HEK293 (cell line): ENCODE measurements around the gene SPC24.

Experiments used
- CTCF ChIA-PET: fragments of 350-600 bp; formaldehyde crosslinking; extraction: SDS; loops from one replicate; lab custom pipeline; 2021; ENCODE audit warnings: antibody characterized with exemption; lab: Yijun Ruan, JAX
- POLR2A ChIA-PET: fragments of 300-600 bp; formaldehyde crosslinking; extraction: SDS; loops from one replicate; lab custom pipeline; 2020; ENCODE audit warnings: antibody characterized with exemption, inconsistent platforms; lab: Yijun Ruan, JAX
- H3K27ac ChIP-seq: fragments of 200-500 bp; sonication (Bioruptor generic); 2 replicates; pipeline ENCODE4 v1.5.1; 2014; ENCODE audit warnings: low read depth, low read length, control low read depth, inconsistent platforms; ENCODE audit errors: extremely low read depth
- H3K36me3 ChIP-seq, 2 experiments: fragments of 200-500 bp in 1 of 2; sonication (Bioruptor generic) in 1 of 2; 1 replicate in 1 of 2; 2 replicates in 1 of 2; pipeline ENCODE4 v1.5.1; 2014 to 2017; ENCODE audit warnings: inconsistent platforms in 2 of 2, low read length in 2 of 2; ENCODE audit not compliant: control insufficient read depth in 2 of 2, insufficient read depth in 1 of 2
- H3K4me1 ChIP-seq: fragments of 200-500 bp; sonication (Bioruptor generic); 2 replicates; pipeline ENCODE4 v1.5.1; 2014; ENCODE audit warnings: mild to moderate bottlenecking, low read length, inconsistent platforms; ENCODE audit not compliant: control insufficient read depth, insufficient read depth
- H3K4me3 ChIP-seq: 2 replicates; pipeline ENCODE4 v1.5.1; 2011; ENCODE audit warnings: low read depth, mild to moderate bottlenecking, control low read depth, low read length, moderate library complexity
- H3K9me3 ChIP-seq: fragments of 200-500 bp; sonication (Bioruptor generic); 2 replicates; pipeline ENCODE4 v1.5.1; 2014; ENCODE audit warnings: low read depth, low read length, inconsistent platforms; ENCODE audit not compliant: control insufficient read depth, insufficient read depth
- BCL11B ChIP-seq: fragments of 450-650 bp; formaldehyde crosslinking; IDR thresholded peaks from 2 replicates; pipeline ENCODE4 v1.5.1; 2016; ENCODE audit warnings: low read depth, missing biosample characterization, missing genetic modification characterization
- EGR2 ChIP-seq: fragments of 450-650 bp; formaldehyde crosslinking; IDR thresholded peaks from 2 replicates; pipeline ENCODE4 v1.5.1; 2016; ENCODE audit warnings: low read depth, missing biosample characterization, missing genetic modification characterization
- MYNN ChIP-seq: fragments of 450-650 bp; formaldehyde crosslinking; IDR thresholded peaks from 2 replicates; pipeline ENCODE4 v1.5.1; 2016; ENCODE audit warnings: missing biosample characterization, missing genetic modification characterization, borderline replicate concordance
- REPIN1 ChIP-seq: fragments of 450-650 bp; formaldehyde crosslinking; IDR thresholded peaks from 2 replicates; pipeline ENCODE4 v1.5.1; 2017; ENCODE audit warnings: missing biosample characterization, missing genetic modification characterization, low read depth
- SETDB1 ChIP-seq: IDR thresholded peaks from one replicate; pipeline ENCODE4 v1.6.1; 2017; ENCODE audit warnings: mild to moderate bottlenecking, low read length, moderate library complexity, mixed read lengths; ENCODE audit not compliant: insufficient read length
- SP3 ChIP-seq: fragments of 450-650 bp; formaldehyde crosslinking; IDR thresholded peaks from 2 replicates; pipeline ENCODE4 v1.5.1; 2016; ENCODE audit warnings: missing biosample characterization, missing genetic modification characterization
- ZBTB21 ChIP-seq: fragments of 450-650 bp; formaldehyde crosslinking; IDR thresholded peaks from 2 replicates; pipeline ENCODE4 v1.5.1; 2017; ENCODE audit warnings: missing biosample characterization, missing genetic modification characterization
- ZFHX2 ChIP-seq: fragments of 450-650 bp; formaldehyde crosslinking; conservative IDR thresholded peaks from 2 replicates; pipeline ENCODE4 v1.5.1; 2016; ENCODE audit warnings: missing biosample characterization, missing genetic modification characterization
- ZNF114 ChIP-seq: fragments of 450-650 bp; formaldehyde crosslinking; IDR thresholded peaks from 2 replicates; pipeline ENCODE4 v1.5.0; 2017; ENCODE audit warnings: missing biosample characterization, missing genetic modification characterization
- ZNF169 ChIP-seq: fragments of 450-650 bp; formaldehyde crosslinking; IDR thresholded peaks from 2 replicates; pipeline ENCODE4 v1.5.1; 2016; ENCODE audit warnings: missing biosample characterization, missing genetic modification characterization
- ZNF19 ChIP-seq: fragments of 450-650 bp; formaldehyde crosslinking; IDR thresholded peaks from 2 replicates; pipeline ENCODE4; 2016; ENCODE audit warnings: missing biosample characterization, missing genetic modification characterization, low read depth
- ZNF211 ChIP-seq: fragments of 450-650 bp; formaldehyde crosslinking; IDR thresholded peaks from 2 replicates; pipeline ENCODE4 v1.5.1; 2016; ENCODE audit warnings: low read depth, missing biosample characterization, missing genetic modification characterization
- ZNF239 ChIP-seq: fragments of 450-650 bp; formaldehyde crosslinking; IDR thresholded peaks from 2 replicates; pipeline ENCODE4 v1.5.1; 2016; ENCODE audit warnings: missing biosample characterization, missing genetic modification characterization
- ZNF248 ChIP-seq: fragments of 450-650 bp; formaldehyde crosslinking; IDR thresholded peaks from 2 replicates; pipeline ENCODE4 v1.5.1; 2017; ENCODE audit warnings: missing biosample characterization, missing genetic modification characterization
- ZNF350 ChIP-seq: fragments of 450-650 bp; formaldehyde crosslinking; IDR thresholded peaks from 2 replicates; pipeline ENCODE4 v1.5.0; 2017; ENCODE audit warnings: missing biosample characterization, mild to moderate bottlenecking, missing genetic modification characterization
- ZNF394 ChIP-seq: fragments of 450-650 bp; formaldehyde crosslinking; IDR thresholded peaks from 2 replicates; pipeline ENCODE4 v1.5.1; 2016; ENCODE audit warnings: missing biosample characterization, missing genetic modification characterization, mild to moderate bottlenecking, moderate library complexity, borderline replicate concordance
- ZNF473 ChIP-seq: fragments of 450-650 bp; formaldehyde crosslinking; IDR thresholded peaks from 2 replicates; pipeline ENCODE4 v1.5.1; 2017; ENCODE audit warnings: missing biosample characterization, missing genetic modification characterization
- ZNF510 ChIP-seq: fragments of 450-650 bp; formaldehyde crosslinking; IDR thresholded peaks from 2 replicates; pipeline ENCODE4 v1.5.1; 2018; ENCODE audit warnings: mild to moderate bottlenecking, missing genetic modification characterization, missing biosample characterization; ENCODE audit not compliant: insufficient replicate concordance
- ZNF513 ChIP-seq: fragments of 450-650 bp; IDR thresholded peaks from 2 replicates; pipeline ENCODE4 v1.5.1; 2018; ENCODE audit warnings: missing biosample characterization, missing genetic modification characterization
- ZNF521 ChIP-seq: fragments of 450-650 bp; formaldehyde crosslinking; IDR thresholded peaks from 2 replicates; pipeline ENCODE4 v1.5.1; 2017; ENCODE audit warnings: missing biosample characterization, mild to moderate bottlenecking, missing genetic modification characterization
- ZNF624 ChIP-seq: fragments of 450-650 bp; formaldehyde crosslinking; IDR thresholded peaks from 2 replicates; pipeline ENCODE4 v1.5.1; 2017; ENCODE audit warnings: missing biosample characterization, missing genetic modification characterization
- ZNF707 ChIP-seq: fragments of 450-650 bp; formaldehyde crosslinking; IDR thresholded peaks from 2 replicates; pipeline ENCODE4 v1.5.1; 2016; ENCODE audit warnings: missing biosample characterization, missing genetic modification characterization
- ZNF747 ChIP-seq: fragments of 450-650 bp; formaldehyde crosslinking; IDR thresholded peaks from 2 replicates; pipeline ENCODE4 v1.5.1; 2016; ENCODE audit warnings: missing biosample characterization, missing genetic modification characterization
- ZNF768 ChIP-seq: fragments of 450-650 bp; formaldehyde crosslinking; IDR thresholded peaks from 2 replicates; pipeline ENCODE4 v1.5.1; 2018; ENCODE audit warnings: missing biosample characterization, mild to moderate bottlenecking, missing genetic modification characterization
- ZNF791 ChIP-seq: fragments of 450-650 bp; formaldehyde crosslinking; IDR thresholded peaks from 2 replicates; pipeline ENCODE4 v1.5.1; 2016; ENCODE audit warnings: missing biosample characterization, missing genetic modification characterization
- ZNF837 ChIP-seq: fragments of 450-650 bp; formaldehyde crosslinking; IDR thresholded peaks from 2 replicates; pipeline ENCODE4 v1.5.1; 2016; ENCODE audit warnings: missing biosample characterization, missing genetic modification characterization
- ZSCAN23 ChIP-seq: fragments of 450-650 bp; formaldehyde crosslinking; IDR thresholded peaks from 2 replicates; pipeline ENCODE4 v1.5.1; 2016; ENCODE audit warnings: missing biosample characterization, missing genetic modification characterization

SPC24 gene

GRCh38 chr19:11113140-11113708, 42.4 kb downstream of the SPC24 start (continued):
- TF ChIP-seq ZNF510 (tag by site-specific recombination) (no peak), ZNF394 (tag by site-specific recombination) (no peak), ZBTB21 (tag by site-specific recombination) (no peak), ZNF350 (tag by site-specific recombination) (no peak), SETDB1 (no peak), ZNF768 (tag by site-specific recombination) (no peak), ZNF19 (tag by site-specific recombination) (no peak), ZNF473 (tag by site-specific recombination) (no peak), ZNF513 (tag by site-specific recombination) (no peak)

- Histone ChIP-seq H3K9me3 (no peaks in the 10 kb centered on the region), H3K27ac (no peak overlapping the region), H3K4me3 (no peak overlapping the region), H3K36me3 (peaks cover 35 to 75% of the 10 kb centered on the region in 2 experiments), H3K4me1 (no peaks in the 10 kb centered on the region)
- TF ChIP-seq BCL11B, result no peak
- TF ChIP-seq ZNF211 (tag by site-specific recombination), result no peak
- TF ChIP-seq ZNF747 (tag by site-specific recombination), result no peak
- no peak for TF ChIP-seq ZNF114 (tag by site-specific recombination)
- no peak for TF ChIP-seq ZNF791 (tag by site-specific recombination)
- TF ChIP-seq ZNF248, result no peak
- no peak for TF ChIP-seq ZNF624
- no peak for TF ChIP-seq MYNN (tag by site-specific recombination)
- TF ChIP-seq SP3 (tag by site-specific recombination), result no peak
- TF ChIP-seq ZFHX2 (tag by site-specific recombination), result no peak
- no peak for TF ChIP-seq ZNF169
- TF ChIP-seq ZSCAN23 (tag by site-specific recombination), result no peak
- TF ChIP-seq ZNF837 (tag by site-specific recombination), result no peak
- no peak for TF ChIP-seq REPIN1 (tag by site-specific recombination)
- TF ChIP-seq ZNF707 (tag by site-specific recombination), result no peak
- TF ChIP-seq ZNF239 (tag by site-specific recombination), result no peak
- POLR2A ChIA-PET, result no interaction called here
- CTCF ChIA-PET, result interaction anchor here (0.5 to 1.6 kb wide), 2 partner anchors 14 to 19 kb away, joined by 3 to 8 read pairs; no protein-coding TSS in a partner anchor
These were observed 43.8 kb downstream of the SPC24 start for GRCh38 chr19:11111771-11112144.

- H3K27ac ChIP-seq, result no peak overlapping the region
- H3K36me3 ChIP-seq, result peaks cover 35 to 72% of the 10 kb centered on the region in 2 experiments
- no peak overlapping the region for H3K4me3 ChIP-seq
- TF ChIP-seq EGR2 (0 out of 2 replicates have a peak, but pooled peaks have one; percentile 19), ZNF521 (no peak)
- H3K9me3 ChIP-seq, result no peaks in the 10 kb centered on the region
- ChIA-PET POLR2A (no interaction called here), CTCF (interaction anchor here (0.5 to 1.6 kb wide), 2 partner anchors 15 to 19 kb away, joined by 3 to 8 read pairs; no protein-coding TSS in a partner anchor)
- H3K4me1 ChIP-seq, result no peaks in the 10 kb centered on the region
These were observed 44.3 kb downstream of the SPC24 start for GRCh38 chr19:11111117-11111770.
